Psoas muscle (tissue), 8 donors: ENCODE data around the gene PRKAG2. TPM values are rescaled to one million over a fixed set of nuclear protein-coding genes. Genes with fewer than 3 reads are reported as not detected.

Experiments used
- ATAC-seq, 4 donors: fragments of 200-7000 bp; cut with Tn5 transposase; one replicate each; pipeline ENCODE4 v1.9.1; 2020; ENCODE audit warnings: moderate library complexity in 3 of 4, mild to moderate bottlenecking in 2 of 4
- DNase-seq, 2 donors: peaks; one replicate each; pipeline ENCODE4 v3.0.0-alpha.2; 2020
- H3K27ac ChIP-seq: fragments of 200-600 bp; one replicate; pipeline ENCODE4 v1.8.0; 2022
- H3K27me3 ChIP-seq, 3 donors: fragments of 200-600 bp in 1 of 3; one replicate each; pipeline versions ENCODE4 v1.6.1 to v1.8.0; 2013 to 2022; ENCODE audit warnings: low read length in 2 of 3, mild to moderate bottlenecking in 2 of 3, moderate library complexity in 1 of 3; ENCODE audit not compliant: insufficient read depth in 3 of 3
- H3K36me3 ChIP-seq, 2 donors: fragments of 200-600 bp in 1 of 2; one replicate each; pipeline versions ENCODE4 v1.6.1 to v1.8.0; 2013 to 2022; ENCODE audit warnings: low read depth in 1 of 2, mild to moderate bottlenecking in 1 of 2, moderate library complexity in 1 of 2; ENCODE audit not compliant: insufficient read depth in 1 of 2
- H3K4me1 ChIP-seq: fragments of 200-600 bp; one replicate; pipeline ENCODE4 v1.8.0; 2022
- H3K4me3 ChIP-seq: fragments of 200-600 bp; one replicate; pipeline ENCODE4 v1.8.0; 2022; ENCODE audit warnings: mild to moderate bottlenecking
- H3K9me3 ChIP-seq: fragments of 200-600 bp; one replicate; pipeline ENCODE4 v1.8.0; 2022
- CTCF ChIP-seq: fragments of 200-600 bp; IDR thresholded peaks from one replicate; pipeline ENCODE4 v1.8.0; 2022; ENCODE audit warnings: antibody characterized with exemption
- WGBS, 3 donors: extraction: QIAGEN DNeasy Blood & Tissue Kit; methylation state at CpG; one replicate each; pipeline versions ENCODE4 v1.1.6 to v1.1.7; 2013; 5-methylcytosine and 5-hydroxymethylcytosine counted together
- intact Hi-C, 2 donors: fragments of 100-400 bp; cut with DNase I; formaldehyde crosslinking; loops; one replicate each; pipeline versions ENCODE4 v1.11.0 to v1.14.2; 2022
- polyA plus RNA-seq, 3 donors: library from polyadenylated mRNA; stranded (reverse); fragments of 200-250 nt; gene quantifications; one replicate each; pipeline ENCODE4 v1.2.3, GENCODE V29; 2013
- total RNA-seq, 4 donors: library from RNA; stranded (reverse); fragmentation: NEBNext Ultra II Directional in 2 of 4; extraction: Animal tissue kit (Norgen Biotek cat#: 25700) in 2 of 4; gene quantifications; one replicate each; pipeline versions ENCODE4 v1.2.1 to v1.2.4, GENCODE V29; 2021 to 2023
- donor health status: healthy with polysubstance abuse.
- donor health status: DM: no; HTN: no; CAD: no; lungs with moderate emphysema.
- donor health status: Bipolar disorder and iron deficiency.
- donor health status: healthy.
- donor health status: DM: yes; HTN: yes; CAD: no.
- donor health status: DM: no; HTN: no; CAD: no.
- donor health status: DM: no; HTN: no; CAD: no.
- donor health status: DM: yes; HTN: yes; CAD: no.

The PRKAG2 gene
- total and polyA plus RNA-seq, 7 donors, result 9.3 to 143 (median 19.8) TPM

GRCh38 chr7:151741585-151741984 is 135.3 kb downstream of the PRKAG2 start:
- peaks cover 41% of the 10 kb centered on the region for H3K4me1 ChIP-seq
- H3K36me3 ChIP-seq, result no peaks in the 10 kb centered on the region
- no peak for TF ChIP-seq CTCF
- no peak for ATAC-seq
- intact Hi-C loops, result loop anchor here in 1 of 2 donors (5.0 kb wide), 1 partner anchor 44 kb away; no protein-coding TSS in a partner anchor
- no peak overlapping the region for H3K4me3 ChIP-seq
- H3K27me3 ChIP-seq, result peaks cover 0 to 1% (median 0%) of the 10 kb centered on the region in 3 donors
- no peak overlapping the region for H3K27ac ChIP-seq
- no peaks in the 10 kb centered on the region for H3K9me3 ChIP-seq
- WGBS, 3 donors, result 95 to 98% (median 96%) methylated on average over 7 of the region's 7 CpGs
- no peak for DNase-seq

- Histone ChIP-seq H3K27me3 (peaks cover 0 to 1% (median 0%) of the 10 kb centered on the region in 3 donors), H3K27ac (no peak overlapping the region), H3K9me3 (no peaks in the 10 kb centered on the region), H3K36me3 (no peaks in the 10 kb centered on the region), H3K4me3 (no peak overlapping the region), H3K4me1 (peaks cover 40% of the 10 kb centered on the region)
- no peak for DNase-seq
- no peak for TF ChIP-seq CTCF
- ATAC-seq, result no peak
- WGBS, 3 donors, result 92 to 93% (median 93%) methylated on average over 16 of the region's 16 CpGs
- intact Hi-C loops, result loop anchor here in 1 of 2 donors (5.0 kb wide), 1 partner anchor 43 kb away; no protein-coding TSS in a partner anchor
Measured at GRCh38 chr7:151740081-151740851, 136.6 kb downstream of the PRKAG2 start.

- no peak overlapping the region for H3K4me3 ChIP-seq
- no peak overlapping the region for H3K27ac ChIP-seq
- peaks cover 0 to 1% of the 10 kb centered on the region in 2 donors for H3K36me3 ChIP-seq
- DNase-seq (no peak), ATAC-seq (no peak)
- TF ChIP-seq CTCF, result no peak
- H3K9me3 ChIP-seq, result no peaks in the 10 kb centered on the region
- WGBS, 3 donors, result 84 to 98% (median 92%) methylated on average over 10 of the region's 10 CpGs
- intact Hi-C loops, result no loop called here
- peaks cover 31% of the 10 kb centered on the region for H3K4me1 ChIP-seq
- H3K27me3 ChIP-seq, result peaks cover 0 to 1% (median 0%) of the 10 kb centered on the region in 3 donors
Measured at GRCh38 chr7:151738925-151739324, 138.0 kb downstream of the PRKAG2 start.

GRCh38 chr7:151736403-151736909 is 140.5 kb downstream of the PRKAG2 start:
- ATAC-seq (peak; percentile 94 to 95 (median 95)), DNase-seq (peak; percentile 80 to 88)
- TF ChIP-seq CTCF, result peak; percentile 20
- Histone ChIP-seq H3K9me3 (no peaks in the 10 kb centered on the region), H3K27ac (peak overlapping the region; percentile 88), H3K4me3 (peak overlapping the region; percentile 58), H3K36me3 (peaks cover 0 to 3% of the 10 kb centered on the region in 2 donors), H3K4me1 (peaks cover 21% of the 10 kb centered on the region), H3K27me3 (peaks cover 0 to 1% (median 0%) of the 10 kb centered on the region in 3 donors)
- intact Hi-C loops, result no loop called here
- WGBS, 3 donors, result 1 to 6% (median 2%) methylated on average over 10 of the region's 10 CpGs
